ENCODE data around the gene PPP1R9A. TPM values are rescaled to one million over a fixed set of nuclear protein-coding genes. Genes with fewer than 3 reads are reported as not detected.

PPP1R9A gene
- total RNA-seq, 4 donors from 2014 or later, result 5.9 to 38.2 (median 13.7) TPM

DNA sequence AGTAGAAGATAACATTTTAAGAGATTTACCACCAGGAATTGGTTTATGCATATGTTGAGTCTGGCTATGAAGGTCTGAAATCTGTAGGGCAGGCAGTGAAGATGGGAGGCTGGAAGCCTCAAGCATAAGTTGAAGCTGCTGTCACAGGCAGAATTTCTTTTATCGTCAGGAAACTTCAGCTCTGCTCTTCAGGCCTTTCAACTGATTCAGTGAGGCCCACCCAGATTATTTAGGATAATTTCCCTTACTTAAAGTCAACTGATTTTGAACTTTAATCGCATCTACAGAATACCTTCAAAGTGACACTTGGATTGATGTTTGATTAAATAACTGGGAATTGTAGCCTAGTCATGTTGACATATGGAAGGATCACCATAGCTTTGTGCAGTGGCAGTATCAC lies 190.5 kb downstream of the PPP1R9A start:
- Histone ChIP-seq H3K4me3 (no peak overlapping the region), H3K4me1 (no peaks in the 10 kb centered on the region), H3K9me3 (no peaks in the 10 kb centered on the region), H3K27ac (no peak overlapping the region), H3K27me3 (no peaks in the 10 kb centered on the region), H3K36me3 (no peaks in the 10 kb centered on the region)
- TF ChIP-seq CTCF (IDR thresholded peaks at IDR 0.05 in 4 of 5, conservative IDR thresholded peaks at IDR 0.05 in 1 of 5) (no peak), POLR2A (IDR thresholded peaks at IDR 0.05) (no peak)
- in situ Hi-C loops (cut with MboI; ENCODE audit: low sequenced_read_pairs in 4 of 4), result no loop called here
- intact Hi-C loops (cut with DNase I; ENCODE audit: low total_unique reads), result no loop called here
- ATAC-seq, result no peak
- DNase-seq, result no peak

GRCh38 chr7:95099106-95099505 lies 191.7 kb downstream of the PPP1R9A start:
- H3K4me1 ChIP-seq, result no peaks in the 10 kb centered on the region
- in situ Hi-C loops (cut with MboI; ENCODE audit: low sequenced_read_pairs in 4 of 4), result no loop called here
- no peak for DNase-seq
- ATAC-seq, result no peak
- no peaks in the 10 kb centered on the region for H3K27me3 ChIP-seq
- TF ChIP-seq CTCF (IDR thresholded peaks at IDR 0.05 in 4 of 5, conservative IDR thresholded peaks at IDR 0.05 in 1 of 5) (no peak), POLR2A (IDR thresholded peaks at IDR 0.05) (no peak)
- no peak overlapping the region for H3K27ac ChIP-seq
- intact Hi-C loops (cut with DNase I; ENCODE audit: low total_unique reads), result no loop called here
- H3K36me3 ChIP-seq, result no peaks in the 10 kb centered on the region
- no peaks in the 10 kb centered on the region for H3K9me3 ChIP-seq
- H3K4me3 ChIP-seq, result no peak overlapping the region

DNA sequence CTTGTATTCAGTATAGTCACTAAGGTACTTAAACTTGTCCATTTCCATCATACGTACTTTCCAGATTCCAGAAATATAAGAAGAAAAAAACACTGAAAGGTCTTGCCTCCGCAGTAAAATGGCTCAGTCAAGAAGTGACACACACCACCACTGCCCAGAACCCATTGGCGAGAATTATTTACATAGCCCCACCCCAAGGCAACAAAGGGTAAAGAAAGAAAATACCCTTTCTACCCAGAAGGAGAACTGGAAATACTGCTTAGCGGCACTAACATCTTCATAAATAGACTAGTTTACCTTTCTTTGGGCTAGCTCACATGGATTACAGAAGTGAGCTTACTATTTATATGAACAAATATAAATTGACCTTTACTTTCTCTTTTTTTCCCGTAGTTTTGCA lies 194.0 kb downstream of the PPP1R9A start:
- in situ Hi-C loops (cut with MboI; ENCODE audit: low sequenced_read_pairs in 4 of 4), result no loop called here

DNA sequence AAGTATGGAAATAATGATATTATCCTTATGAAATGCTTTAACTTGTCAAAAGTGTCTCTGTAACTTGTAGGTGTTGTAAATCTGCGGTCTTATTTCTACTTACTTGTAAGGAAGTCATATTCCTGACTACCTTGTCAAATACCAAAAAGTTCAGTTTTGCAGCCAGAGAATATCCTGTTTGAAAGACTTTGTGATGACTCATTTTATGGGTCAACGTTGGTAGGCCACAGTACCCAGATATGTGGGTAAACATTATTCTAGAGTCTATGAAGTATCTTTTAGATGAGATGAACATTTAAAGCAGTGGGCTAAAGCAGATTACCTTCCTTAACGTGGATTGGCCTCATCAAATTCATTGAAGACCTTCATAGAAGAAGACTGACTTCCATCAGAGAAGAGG lies 195.3 kb downstream of the PPP1R9A start:
- no peaks in the 10 kb centered on the region for H3K9me3 ChIP-seq

More for the DNA sequence above, 194.0 kb downstream of the PPP1R9A start:
- Histone ChIP-seq H3K4me3 (no peak overlapping the region), H3K27me3 (no peaks in the 10 kb centered on the region), H3K36me3 (no peaks in the 10 kb centered on the region), H3K4me1 (peaks cover 7 to 11% of the 10 kb centered on the region in 2 donors), H3K9me3 (no peaks in the 10 kb centered on the region), H3K27ac (no peak overlapping the region)
- DNase-seq, result no peak
- intact Hi-C loops (cut with DNase I; ENCODE audit: low total_unique reads), result no loop called here
- TF ChIP-seq CTCF (IDR thresholded peaks at IDR 0.05 in 4 of 5, conservative IDR thresholded peaks at IDR 0.05 in 1 of 5) (no peak), POLR2A (IDR thresholded peaks at IDR 0.05) (no peak)
- ATAC-seq, result no peak

More for the DNA sequence above, 195.3 kb downstream of the PPP1R9A start:
- no peak for TF ChIP-seq POLR2A (IDR thresholded peaks at IDR 0.05)
- no peak for TF ChIP-seq CTCF (IDR thresholded peaks at IDR 0.05 in 4 of 5, conservative IDR thresholded peaks at IDR 0.05 in 1 of 5)
- in situ Hi-C loops (cut with MboI; ENCODE audit: low sequenced_read_pairs in 4 of 4) (no loop called here), intact Hi-C loops (cut with DNase I; ENCODE audit: low total_unique reads) (no loop called here)
- ATAC-seq (no peak), DNase-seq (no peak)
- no peak overlapping the region for H3K27ac ChIP-seq
- H3K4me1 ChIP-seq, result peaks cover 7 to 11% of the 10 kb centered on the region in 2 donors
- H3K36me3 ChIP-seq, result no peaks in the 10 kb centered on the region
- H3K27me3 ChIP-seq, result no peaks in the 10 kb centered on the region
- no peak overlapping the region for H3K4me3 ChIP-seq
